Inflammatory macrophage (primary cell): ENCODE results near the gene ADAM12.
A peak's percentile ranks its signal among the peaks of the same experiment; 100 is the strongest.

ENCODE experiments used
- DNase-seq, 2 donors: peaks; one replicate each; pipeline ENCODE4 v3.0.0-alpha.2; 2020 to 2022

ADAM12 gene

DNA sequence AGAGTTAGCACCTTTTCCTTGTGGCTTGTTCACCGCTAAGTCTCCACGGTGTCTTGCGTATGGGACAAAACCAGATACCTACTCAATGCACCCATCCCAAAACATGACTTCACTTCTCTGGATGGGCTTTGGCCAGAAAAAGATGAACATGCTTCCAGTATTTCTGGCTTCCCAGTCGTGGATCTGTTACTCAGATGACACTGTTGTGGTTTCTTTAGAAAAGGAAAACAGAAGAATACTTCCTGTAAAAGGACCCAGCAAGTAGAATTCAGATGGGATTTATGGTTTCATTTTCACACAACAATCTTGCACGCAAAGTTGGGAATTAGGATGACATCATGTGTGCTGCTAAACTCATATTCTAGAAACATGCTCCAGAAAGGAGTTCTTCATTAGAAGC lies 216.7 kb downstream of the ADAM12 start:
- DNase-seq: no peak

DNA sequence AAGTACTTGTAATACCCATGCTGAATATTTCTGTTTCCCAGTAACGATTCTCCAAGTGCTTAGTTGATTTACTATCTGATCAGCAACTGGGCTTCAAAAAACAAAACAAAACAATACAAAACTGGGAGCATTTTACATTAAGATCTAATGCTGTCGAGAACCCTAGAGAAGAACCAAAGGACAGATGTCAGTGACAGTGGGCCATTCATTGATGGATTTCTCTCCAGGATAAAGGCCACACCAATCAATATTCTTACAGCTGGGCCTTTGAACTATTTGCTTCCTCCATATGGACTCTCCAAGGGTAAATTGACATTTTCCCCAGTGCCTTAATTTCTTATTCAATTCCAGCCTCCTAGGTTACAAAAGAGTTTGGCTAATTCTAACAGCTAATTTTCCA lies 217.5 kb downstream of the ADAM12 start:
- no peak for DNase-seq

DNA sequence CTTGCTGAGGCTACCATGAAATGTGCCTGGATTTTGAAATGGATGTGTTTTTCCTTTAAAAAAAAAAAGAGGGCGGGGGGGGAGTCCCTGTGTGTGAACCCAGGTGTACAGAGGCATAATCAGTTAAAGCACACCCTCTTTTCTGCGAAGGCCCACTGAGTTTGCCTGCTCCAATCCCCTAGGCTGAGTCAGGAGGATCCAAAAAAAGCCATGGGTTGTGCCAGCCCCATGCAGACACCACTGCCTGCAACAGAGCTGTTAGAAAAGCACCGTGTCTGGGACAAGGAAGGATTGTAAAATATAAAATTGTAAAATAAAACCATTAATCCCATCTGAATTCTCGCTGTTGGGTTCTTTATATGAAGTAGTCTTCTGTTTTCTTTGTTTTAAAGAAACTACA lies 217.9 kb downstream of the ADAM12 start:
- no peak for DNase-seq

DNA sequence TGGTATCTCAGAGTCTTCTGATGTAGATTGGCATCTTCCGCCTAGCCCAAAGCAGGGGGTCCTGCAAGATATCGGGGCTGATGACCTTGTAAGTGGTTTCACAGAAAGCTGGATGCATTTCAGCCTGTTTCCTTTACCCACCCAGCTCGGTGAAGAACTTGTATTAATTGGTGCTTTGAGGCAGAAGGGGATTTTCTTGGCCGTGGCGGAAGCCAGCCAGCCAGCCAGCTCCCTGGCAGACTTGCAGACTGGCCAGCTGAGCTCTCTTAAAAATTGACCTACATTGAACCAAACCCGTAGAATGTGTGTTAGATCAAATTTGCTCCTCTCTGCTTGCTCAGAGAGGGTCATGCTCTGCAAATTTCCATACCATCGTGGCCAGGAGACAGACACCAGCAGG lies 218.4 kb downstream of the ADAM12 start:
- DNase-seq: no peak

DNA sequence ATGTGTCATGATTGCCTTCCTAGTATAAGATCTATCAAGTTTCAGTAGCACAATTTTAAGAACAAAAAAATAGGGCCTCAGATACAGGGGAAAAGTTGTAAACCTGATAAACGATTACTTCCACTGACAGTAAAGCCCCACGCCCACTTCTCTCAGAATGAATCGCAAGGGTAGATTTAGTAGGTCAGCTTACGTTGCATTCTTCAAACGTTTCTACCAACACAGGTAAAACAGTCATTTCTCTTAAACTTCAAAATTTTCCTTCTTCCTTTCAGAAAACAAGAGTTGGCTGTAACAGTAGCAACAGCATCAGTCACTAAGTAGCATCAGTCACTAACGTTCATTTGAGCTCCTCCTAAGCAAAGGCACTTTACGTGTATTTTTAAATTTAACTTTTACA lies 221.5 kb downstream of the ADAM12 start:
- no peak for DNase-seq

DNA sequence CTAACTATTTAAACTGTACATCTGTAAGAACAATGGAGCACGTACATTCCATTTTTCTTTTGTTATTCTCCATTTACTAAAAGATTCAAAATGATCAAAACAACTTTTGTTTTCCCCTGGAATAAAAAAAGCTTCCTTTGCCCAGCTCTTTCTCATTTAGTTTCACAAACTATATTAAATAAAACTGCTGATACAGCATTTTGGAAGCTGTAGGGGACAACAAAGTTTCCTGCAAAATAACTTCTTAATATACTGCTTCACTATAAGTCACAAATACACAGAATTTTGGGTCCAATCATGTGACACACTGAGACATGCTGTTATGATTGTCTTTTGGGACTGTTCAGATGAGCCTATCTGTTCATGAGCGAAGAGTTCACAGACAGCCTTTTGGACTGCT lies 222.4 kb downstream of the ADAM12 start:
- no peak for DNase-seq

DNA sequence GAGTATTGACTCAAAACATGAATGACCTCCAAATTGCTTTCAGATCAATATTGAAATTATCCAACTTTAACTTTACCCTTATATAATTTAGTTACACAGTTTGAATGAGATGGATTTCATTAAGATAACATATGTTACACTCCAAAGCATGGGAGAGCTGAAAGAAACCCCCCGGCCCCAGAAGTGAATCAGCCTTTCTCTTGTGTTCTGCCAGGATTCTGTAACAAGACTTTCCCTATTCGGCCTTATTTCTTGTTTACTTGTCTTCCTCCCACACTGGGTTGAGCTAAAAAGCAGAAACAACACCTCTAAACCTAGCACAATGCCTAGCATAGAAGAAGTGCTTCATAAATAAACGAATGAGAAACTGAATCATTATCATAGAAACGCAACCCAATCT lies 224.8 kb downstream of the ADAM12 start:
- DNase-seq: no peak

DNA sequence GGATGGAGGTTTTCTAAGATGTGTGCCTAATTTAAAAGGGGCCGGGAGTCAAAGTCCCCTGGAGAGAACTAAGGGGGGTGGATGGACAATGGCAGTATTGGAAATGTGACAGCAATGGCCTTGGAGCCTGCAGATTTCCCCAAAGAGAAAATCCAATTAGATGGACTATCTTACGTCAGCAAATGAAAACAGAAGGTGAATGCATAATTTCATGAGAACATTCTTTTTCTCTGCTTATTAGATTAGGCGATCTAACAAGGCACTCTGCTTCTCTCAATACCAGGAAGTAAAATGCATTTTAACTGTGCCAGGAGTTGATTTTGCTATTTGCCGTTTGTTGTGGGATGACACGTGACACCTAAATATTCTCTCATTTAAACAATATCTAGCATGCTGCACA lies 226.6 kb downstream of the ADAM12 start:
- no peak for DNase-seq

DNA sequence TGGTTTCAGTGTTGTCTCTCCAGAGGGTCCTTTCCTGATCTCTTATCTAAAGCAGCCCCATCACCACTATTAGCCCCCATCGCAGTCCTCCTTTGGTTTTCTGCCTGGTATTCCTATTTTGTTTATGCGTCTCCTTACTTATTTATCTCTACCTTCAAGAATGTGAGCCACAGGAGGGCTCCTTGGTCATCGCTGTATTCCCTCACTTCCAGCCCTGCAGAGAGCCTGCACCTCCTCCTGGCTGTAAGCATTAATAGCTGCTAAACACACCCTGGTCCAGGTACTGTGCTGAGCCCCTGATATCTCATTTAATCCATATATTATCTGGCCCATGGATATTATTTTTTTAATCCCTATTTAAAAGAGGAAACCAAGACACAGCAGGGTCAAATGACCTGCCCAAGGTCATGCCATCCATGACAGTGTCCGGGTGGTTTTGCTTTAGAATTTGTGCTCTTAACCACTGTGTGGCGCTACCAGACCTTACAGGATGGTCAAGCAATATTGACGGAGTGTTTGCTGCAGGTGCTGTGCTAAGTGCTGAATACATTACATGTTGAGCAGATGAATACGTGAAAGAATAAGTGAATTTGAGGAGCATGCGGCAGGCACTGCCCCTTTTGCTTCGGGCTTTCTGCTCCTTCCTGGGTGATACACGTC lies 227.2 kb downstream of the ADAM12 start:
- no peak for DNase-seq

DNA sequence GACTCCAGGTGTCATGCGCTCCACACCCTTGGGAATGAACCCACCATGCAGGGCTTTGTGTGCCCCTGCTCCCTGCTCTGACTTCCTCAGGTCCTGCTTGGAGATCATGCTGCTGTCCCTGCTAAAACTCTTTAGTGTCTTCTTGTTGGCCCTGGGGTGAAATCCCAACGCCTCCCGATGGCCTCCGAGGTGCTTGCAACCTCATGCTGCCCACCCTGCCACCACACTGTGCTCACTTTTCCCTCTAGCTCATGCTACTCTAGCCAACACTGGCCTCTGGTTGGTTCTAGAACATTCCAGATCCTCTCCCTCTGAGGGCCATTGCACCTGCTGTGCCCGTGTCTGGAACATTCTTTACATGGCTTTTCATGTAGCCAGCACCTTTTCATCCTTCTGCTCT lies 227.7 kb downstream of the ADAM12 start:
- DNase-seq: peak in 1 of 2 donors; percentile 12

DNA sequence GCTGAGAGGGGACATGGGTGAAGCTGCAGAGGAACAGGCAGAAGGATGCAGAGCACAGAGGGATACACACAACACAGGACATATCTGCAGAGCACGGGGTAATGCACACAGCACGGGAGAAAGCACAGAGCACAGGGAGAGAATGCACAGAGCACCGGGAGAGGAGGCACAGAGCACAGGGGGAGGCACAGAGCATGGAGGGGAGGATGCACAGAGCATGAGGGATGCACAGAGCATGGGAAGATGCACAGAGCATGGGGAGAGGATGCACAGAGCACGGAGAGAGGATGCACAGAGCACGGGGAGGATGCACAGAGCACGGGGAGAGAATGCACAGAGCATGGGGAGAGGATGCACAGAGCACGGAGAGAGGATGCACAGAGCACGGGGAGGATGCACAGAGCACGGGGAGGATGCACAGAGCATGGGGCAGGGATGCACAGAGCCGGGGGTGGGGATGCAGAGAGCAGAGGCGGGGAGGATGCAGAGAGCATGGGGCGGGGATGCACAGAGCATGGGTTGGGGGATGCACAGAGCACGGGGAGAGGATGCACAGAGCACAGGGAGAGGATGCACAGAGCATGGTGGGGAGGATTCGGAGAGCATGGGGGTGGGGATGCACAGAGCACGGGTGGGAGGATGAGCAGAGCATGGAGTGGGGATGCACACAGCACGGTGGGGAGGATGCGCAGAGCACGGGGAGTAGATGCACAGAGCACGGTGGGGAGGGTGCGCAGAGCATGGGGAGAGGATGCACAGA lies 230.0 kb downstream of the ADAM12 start:
- no peak for DNase-seq

DNA sequence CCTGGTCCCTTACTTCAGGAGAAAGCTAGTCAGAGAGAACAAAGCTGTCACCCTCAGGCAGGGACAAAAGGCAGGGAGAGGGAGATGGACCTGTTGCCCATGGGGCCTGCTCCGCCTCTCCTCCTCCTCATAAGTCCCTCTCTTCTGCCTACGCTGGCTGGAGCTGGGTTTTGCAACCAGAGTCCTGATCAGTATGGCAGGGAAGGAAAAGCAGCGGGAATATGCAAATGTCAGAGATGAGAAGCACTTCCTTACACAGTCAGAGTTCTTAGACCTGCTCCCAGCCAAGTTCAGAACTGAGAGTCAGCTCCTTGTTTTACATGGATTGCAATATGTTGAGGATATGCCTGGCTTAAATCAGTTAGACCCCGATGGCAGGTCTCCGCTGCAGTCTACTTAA lies 231.1 kb downstream of the ADAM12 start:
- no peak for DNase-seq

DNA sequence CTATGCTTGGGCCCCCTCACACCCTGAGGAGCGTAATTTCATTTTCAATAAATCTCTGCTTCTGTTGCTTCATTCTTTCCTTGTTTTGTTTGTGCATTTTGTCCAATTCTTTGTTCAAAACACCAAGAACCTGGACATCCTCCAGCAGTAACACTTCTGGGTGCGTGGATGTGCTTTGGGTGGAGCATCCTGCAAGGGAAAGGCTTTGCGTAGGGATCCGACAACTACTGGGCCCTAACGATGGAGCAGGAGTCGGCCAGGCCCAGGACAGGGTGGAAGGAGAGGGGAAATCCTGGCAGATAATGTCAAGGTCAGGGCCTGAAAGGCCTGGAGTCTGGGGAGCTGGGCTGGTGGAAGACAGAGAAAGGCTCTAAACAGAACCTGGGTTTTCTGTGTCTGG lies 231.8 kb downstream of the ADAM12 start:
- DNase-seq: no peak

DNA sequence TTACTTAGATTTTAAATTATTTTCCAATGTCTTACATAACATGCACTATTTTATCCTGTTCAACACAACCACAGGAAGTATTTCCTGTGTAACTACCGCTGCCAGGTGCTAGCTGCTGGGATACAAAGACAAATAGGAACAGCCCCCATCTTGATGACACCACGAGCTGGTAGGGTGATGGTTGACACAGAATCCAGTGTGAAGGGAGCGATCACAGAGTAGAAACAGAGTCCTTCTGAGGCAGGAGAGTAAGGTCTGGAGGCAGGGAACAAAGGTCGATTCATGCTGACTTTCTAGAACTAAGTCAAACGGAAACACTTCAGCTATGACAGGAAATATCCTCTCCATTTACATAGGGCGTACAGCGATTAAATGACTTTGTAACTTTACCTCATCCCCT lies 232.3 kb downstream of the ADAM12 start:
- DNase-seq: no peak

DNA sequence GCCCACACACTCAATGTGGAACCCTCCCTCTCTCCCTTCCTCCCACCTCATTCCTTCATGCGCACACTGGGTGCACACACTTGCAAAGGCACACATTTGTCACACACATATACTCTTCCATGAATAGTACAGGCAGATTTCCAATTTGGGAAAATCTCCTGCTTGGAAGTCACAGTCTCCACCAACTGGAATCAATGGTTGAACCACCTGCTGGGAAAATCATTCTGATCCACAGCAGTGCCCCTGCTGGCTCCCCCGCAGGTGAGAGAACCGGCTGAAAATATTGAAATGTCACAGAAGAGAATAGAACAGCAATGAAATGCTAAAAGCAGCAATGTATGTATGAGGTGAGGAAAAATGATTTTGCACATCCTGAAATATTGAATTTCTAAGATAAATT lies 232.7 kb downstream of the ADAM12 start:
- DNase-seq: no peak

DNA sequence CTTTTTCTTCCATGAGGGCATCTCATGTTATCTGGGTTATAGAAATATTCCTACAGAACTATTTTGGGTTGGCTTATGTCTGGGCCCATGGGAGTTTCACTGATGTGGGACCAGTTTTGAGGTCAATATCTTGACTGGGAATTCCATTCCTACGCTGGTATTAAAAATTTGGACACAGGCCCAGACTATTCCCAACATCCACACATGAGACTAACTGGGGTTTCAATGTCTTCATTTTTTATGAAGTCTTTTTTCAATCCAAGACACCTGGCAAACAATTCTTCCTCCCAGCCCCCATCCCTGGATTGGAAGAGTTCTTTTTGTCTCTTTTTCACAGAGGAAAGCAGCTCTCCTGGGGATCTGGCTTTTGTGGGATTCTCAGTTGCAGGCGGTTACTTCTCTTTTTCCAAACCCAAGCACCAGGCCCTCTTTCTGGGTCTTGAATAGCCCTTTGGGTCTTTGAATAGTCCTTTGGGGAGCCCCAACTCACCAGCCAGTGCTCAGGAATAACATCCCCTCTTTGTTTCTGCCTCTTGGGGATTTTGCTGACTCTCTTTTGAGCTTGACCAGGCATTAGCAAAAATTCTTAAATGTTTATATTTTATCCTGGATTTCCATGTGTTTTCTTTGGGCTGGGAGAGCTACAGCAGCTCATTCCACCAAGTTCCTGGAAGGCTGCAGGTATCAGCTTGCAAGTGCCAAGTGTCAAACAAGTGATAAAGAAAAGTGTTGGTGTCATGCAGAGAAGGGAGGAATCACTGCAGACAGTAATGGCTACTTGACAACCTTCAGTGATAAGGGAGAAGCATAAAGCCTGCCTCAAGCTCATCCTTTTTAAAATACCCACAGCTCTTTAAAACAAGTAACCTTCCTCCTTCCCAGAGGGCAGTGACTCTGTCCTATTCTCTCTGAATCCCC lies 234.3 kb downstream of the ADAM12 start:
- DNase-seq: no peak

DNA sequence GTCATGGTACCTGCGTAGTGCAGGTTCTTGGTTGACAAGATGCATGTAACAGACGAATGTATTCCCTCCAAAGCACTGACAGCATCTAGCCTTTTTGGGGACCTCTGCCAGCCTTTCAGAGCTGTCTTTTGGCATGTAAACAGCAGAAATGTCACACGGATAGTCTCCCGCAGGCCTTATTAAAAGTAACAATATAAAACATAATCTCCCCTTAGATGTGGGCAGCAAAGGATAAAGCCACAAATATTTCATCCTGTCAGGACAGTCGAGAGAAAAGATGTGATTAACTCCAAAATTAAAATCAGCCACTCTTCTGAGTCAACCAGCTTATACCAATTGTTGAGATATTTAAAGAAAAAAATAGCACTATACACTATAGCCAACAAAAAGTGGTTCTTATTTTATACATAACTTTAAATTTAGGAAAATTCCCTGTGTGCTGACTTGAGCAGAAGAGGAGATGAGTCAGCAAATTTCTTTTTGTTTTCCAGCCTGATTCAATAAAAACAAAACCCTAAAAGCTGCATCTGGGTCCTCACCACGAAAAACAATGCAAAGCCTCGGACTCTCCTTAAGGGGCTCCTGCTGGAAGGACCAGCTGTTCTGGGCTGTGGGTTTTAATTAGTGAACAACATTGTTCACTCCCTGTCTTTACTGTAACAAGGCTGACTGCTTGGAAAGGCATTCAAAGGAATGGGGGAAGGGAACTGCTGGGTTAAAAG lies 240.2 kb downstream of the ADAM12 start:
- DNase-seq: no peak

DNA sequence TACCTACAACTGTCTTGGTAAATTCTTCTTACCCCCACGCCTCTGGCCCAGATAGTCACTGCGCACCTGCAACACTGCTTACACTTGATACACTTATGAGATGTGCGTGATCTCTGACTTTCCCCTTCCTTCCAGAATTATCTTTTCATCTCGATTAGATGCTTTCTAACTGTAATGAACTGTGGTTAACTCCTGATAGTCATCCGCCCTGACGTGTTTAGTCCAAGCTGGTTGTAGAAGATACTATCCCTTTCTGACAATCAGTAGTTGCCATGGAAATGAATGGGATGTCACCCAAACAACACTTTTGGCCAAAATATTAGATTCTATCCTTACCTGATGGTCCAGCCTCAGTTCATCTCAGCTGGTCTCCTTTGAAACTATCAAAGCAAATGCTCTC lies 241.5 kb downstream of the ADAM12 start:
- DNase-seq: no peak

DNA sequence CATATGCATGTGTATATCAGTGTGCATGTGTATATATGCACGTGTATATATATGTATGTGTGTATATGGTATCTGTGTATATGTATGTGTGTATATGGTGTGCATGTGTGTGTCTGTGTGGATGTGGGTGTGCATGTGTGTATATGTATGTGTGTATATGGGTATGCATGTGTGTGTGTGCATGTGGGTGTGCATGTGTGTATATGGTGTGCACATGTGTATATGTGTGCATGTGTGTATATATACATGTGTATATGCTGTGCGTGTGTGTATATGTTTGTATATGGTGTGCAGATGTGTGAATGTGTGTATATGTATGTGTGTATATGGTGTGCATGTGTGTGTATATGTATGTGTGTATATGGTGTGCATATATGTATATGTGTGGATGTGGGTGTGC lies 245.2 kb downstream of the ADAM12 start:
- DNase-seq: no peak

DNA sequence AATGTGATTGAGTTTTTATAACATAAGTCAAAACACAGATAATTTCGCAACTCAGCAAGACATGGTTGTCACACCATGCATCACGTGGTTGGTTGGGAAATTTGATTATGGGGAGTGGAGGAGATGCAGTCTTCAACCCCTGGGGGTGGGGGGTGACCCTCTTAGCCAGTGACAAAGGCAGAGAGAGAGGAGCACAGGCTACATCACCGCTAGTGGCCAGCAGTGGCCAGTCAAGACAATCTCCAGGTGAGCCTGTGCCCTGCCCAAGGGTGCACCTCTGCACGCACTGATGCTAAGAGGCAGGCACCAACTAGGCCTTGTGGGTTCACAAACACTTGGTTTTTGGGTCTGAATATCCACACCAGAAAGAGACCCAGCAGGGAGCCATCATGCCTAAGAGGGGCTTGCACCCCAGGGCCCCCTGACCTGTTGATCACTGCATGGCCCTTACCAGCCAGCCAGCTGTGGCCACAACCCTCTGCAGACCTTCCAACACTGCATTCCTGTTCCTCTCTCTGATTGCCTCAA lies 247.5 kb downstream of the ADAM12 start:
- peak in 1 of 2 donors; percentile 6 for DNase-seq

DNA sequence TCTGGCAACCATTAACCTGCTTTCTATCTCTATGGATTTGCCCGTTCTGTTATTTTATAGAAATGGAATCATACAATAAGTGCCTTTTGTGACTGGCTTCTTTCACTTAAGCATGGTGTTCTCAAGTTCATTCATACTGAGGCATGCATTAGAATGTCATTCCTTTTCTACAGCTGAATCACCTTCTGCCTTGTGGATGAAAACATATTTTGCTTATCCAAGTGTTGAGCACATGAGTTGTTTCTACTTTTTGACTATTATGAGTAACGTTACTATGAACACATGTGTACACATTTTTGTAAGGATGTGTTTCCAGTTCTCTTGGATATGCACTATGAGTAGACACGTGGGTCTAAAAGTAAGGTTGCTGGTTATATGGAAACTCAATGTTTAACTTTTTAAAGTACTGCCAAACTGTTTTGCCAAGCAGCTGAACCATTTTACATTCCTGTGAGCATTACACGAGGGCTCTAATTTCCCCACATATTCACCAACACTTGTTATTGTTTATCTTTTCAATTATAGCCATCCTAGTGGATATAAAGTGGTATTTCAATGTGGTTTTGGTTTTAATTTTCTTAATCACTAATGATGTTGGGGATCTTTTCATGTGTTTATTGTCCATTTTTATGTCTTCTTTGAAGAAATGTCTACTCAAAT lies 250.6 kb downstream of the ADAM12 start:
- DNase-seq: no peak
